GM12878 (cell line): ENCODE measurements around the gene ANTKMT. TPM values are rescaled to one million over a fixed set of nuclear protein-coding genes. Genes with fewer than 3 reads are reported as not detected.

Experiments
- ATAC-seq: fragments of 200-7000 bp; cut with Tn5 transposase; 3 replicates; pipeline ENCODE4 v1.9.1; 2020; ENCODE audit warnings: mild to moderate bottlenecking, moderate library complexity
- BruUV-seq: library from RNA; stranded (reverse); fragments of 400-500 nt; replicated peaks from 2 replicates; lab custom pipeline; 2021; lab: Mats Ljungman, UMichigan
- CTCF ChIA-PET: fragments of 300-600 bp; sonication (Branson Sonifier 250); formaldehyde crosslinking; extraction: SDS; loops from one replicate; lab custom pipeline; 2021; ENCODE audit warnings: inconsistent platforms; lab: Yijun Ruan, JAX
- POLR2A ChIA-PET: fragments of 350-600 bp; formaldehyde crosslinking; extraction: SDS; loops from one replicate; lab custom pipeline; 2021; ENCODE audit warnings: inconsistent platforms; lab: Charles Lee
- RAD21 ChIA-PET: fragments of 300-600 bp; sonication (Branson Sonifier 250); formaldehyde crosslinking; loops from one replicate; lab custom pipeline; 2023; ENCODE audit warnings: antibody characterized with exemption; ENCODE audit not compliant: unreplicated experiment; lab: Charles Lee
- SMC1A ChIA-PET: fragments of 300-600 bp; sonication (Branson Sonifier 250); formaldehyde crosslinking; loops from one replicate; lab custom pipeline; 2023; ENCODE audit not compliant: unreplicated experiment, uncharacterized antibody; lab: Charles Lee
- DNase-seq: peaks from one replicate; pipeline ENCODE4 v3.0.0-alpha.2; 2011; ENCODE audit warnings: low read depth, low spot score
- FAIRE-seq: peaks from 3 replicates; lab custom pipeline; 2011; peaks lifted over from hg19 to GRCh38; lab: Jason Lieb, UNC
- H2AFZ ChIP-seq: 2 replicates; pipeline ENCODE4 v1.6.0; 2011; ENCODE audit warnings: low read depth, low read length, control low read depth; ENCODE audit not compliant: control insufficient read depth
- H3K27ac ChIP-seq: 2 replicates; pipeline ENCODE4 v1.5.1; 2011; ENCODE audit warnings: control low read depth; ENCODE audit not compliant: control insufficient read depth, insufficient read depth
- H3K27me3 ChIP-seq, 2 experiments: replicated peaks in 1 of 2; 2 replicates each; pipeline versions ENCODE4 v1.6.0 to v1.6.1; 2011; ENCODE audit warnings: low read length in 1 of 2; ENCODE audit not compliant: control insufficient read depth in 2 of 2, insufficient read depth in 2 of 2
- H3K36me3 ChIP-seq, 2 experiments: 2 replicates each; pipeline ENCODE4 v1.5.1; 2011; ENCODE audit warnings: low read length in 1 of 2; ENCODE audit not compliant: control insufficient read depth in 2 of 2, insufficient read depth in 2 of 2
- H3K4me1 ChIP-seq: 2 replicates; pipeline ENCODE4 v1.6.1; 2011; ENCODE audit warnings: mild to moderate bottlenecking, low read length, moderate library complexity, mixed read lengths; ENCODE audit not compliant: control insufficient read depth, insufficient read depth
- H3K4me2 ChIP-seq: 2 replicates; pipeline ENCODE4 v1.6.0; 2011; ENCODE audit warnings: control low read depth; ENCODE audit not compliant: control insufficient read depth, insufficient read depth
- H3K4me3 ChIP-seq: fragments of 200-600 bp; sonication (generic); 2 replicates; pipeline ENCODE4 v1.5.1; 2016
- H3K79me2 ChIP-seq: 2 replicates; pipeline ENCODE4 v1.6.0; 2011; ENCODE audit warnings: low read length; ENCODE audit not compliant: control insufficient read depth, insufficient read depth
- H3K9ac ChIP-seq: 2 replicates; pipeline ENCODE4 v1.8.0; 2011; ENCODE audit warnings: low read length, control low read depth, mixed read lengths; ENCODE audit not compliant: control insufficient read depth, insufficient read depth
- H3K9me3 ChIP-seq: replicated peaks from 3 replicates; pipeline ENCODE4 v1.5.1; 2011; ENCODE audit warnings: mild to moderate bottlenecking, low read length; ENCODE audit not compliant: control insufficient read depth, insufficient read depth
- H4K20me1 ChIP-seq: 2 replicates; pipeline ENCODE4 v1.6.0; 2011; ENCODE audit not compliant: control insufficient read depth, insufficient read depth
- ATF7 ChIP-seq: fragments of 450-650 bp; IDR thresholded peaks from 2 replicates; pipeline ENCODE4 v1.6.1; 2016; ENCODE audit warnings: low read depth, mild to moderate bottlenecking
- GATAD2B ChIP-seq: fragments of 450-650 bp; conservative IDR thresholded peaks from 2 replicates; pipeline ENCODE4 v1.6.1; 2017; ENCODE audit warnings: low read depth, mild to moderate bottlenecking, moderate library complexity
- KLF5 ChIP-seq: fragments of 450-650 bp; IDR thresholded peaks from 2 replicates; pipeline ENCODE4 v1.6.1; 2014; ENCODE audit warnings: mild to moderate bottlenecking; ENCODE audit not compliant: partially characterized antibody
- LARP7 ChIP-seq: fragments of 450-650 bp; IDR thresholded peaks from 2 replicates; pipeline ENCODE4 v1.6.1; 2017; ENCODE audit warnings: mild to moderate bottlenecking
- NFIC ChIP-seq: IDR thresholded peaks from 2 replicates; pipeline ENCODE4 v1.6.1; 2012; ENCODE audit warnings: low read depth, mild to moderate bottlenecking, inconsistent platforms, low read length, moderate library complexity
- PAX5 ChIP-seq: IDR thresholded peaks from 2 replicates; pipeline ENCODE4 v1.6.1; 2011; ENCODE audit warnings: low read depth, low read length, borderline replicate concordance
- SIN3A ChIP-seq: IDR thresholded peaks from 2 replicates; pipeline ENCODE4 v1.6.1; 2012; ENCODE audit warnings: low read depth, low read length, improper control_type of control experiment
- SRF ChIP-seq, 2 experiments: IDR thresholded peaks; 2 replicates each; pipeline ENCODE4 v1.6.1; 2011; ENCODE audit warnings: low read depth in 2 of 2, low read length in 2 of 2, mild to moderate bottlenecking in 1 of 2, moderate library complexity in 1 of 2
- SUZ12 ChIP-seq: fragments of 200-600 bp; sonication (generic); IDR thresholded peaks from one replicate; pipeline ENCODE4 v1.6.1; 2018; ENCODE audit warnings: antibody characterized with exemption, mild to moderate bottlenecking; ENCODE audit not compliant: unreplicated experiment
- TAF1 ChIP-seq: IDR thresholded peaks from 2 replicates; pipeline ENCODE4 v1.6.1; 2011; ENCODE audit warnings: mild to moderate bottlenecking, low read depth, low read length, borderline replicate concordance
- TCF3 ChIP-seq: IDR thresholded peaks from 2 replicates; pipeline ENCODE4 v1.6.1; 2012; ENCODE audit warnings: low read depth, mild to moderate bottlenecking, low read length, borderline replicate concordance; ENCODE audit not compliant: insufficient read depth
- USF1 ChIP-seq: IDR thresholded peaks from 2 replicates; pipeline ENCODE4 v1.6.1; 2011; ENCODE audit warnings: borderline replicate concordance, low read depth, mild to moderate bottlenecking, moderate library complexity, mixed read lengths, low read length; ENCODE audit not compliant: insufficient read depth; ENCODE audit errors: extremely low read length
- YBX1 ChIP-seq: fragments of 450-650 bp; IDR thresholded peaks from 2 replicates; pipeline ENCODE4 v1.6.1; 2016; ENCODE audit warnings: antibody characterized with exemption
- YY1 ChIP-seq: IDR thresholded peaks from 2 replicates; pipeline ENCODE4 v1.6.1; 2011; ENCODE audit warnings: low read depth, mild to moderate bottlenecking, low read length
- ZNF384 ChIP-seq: IDR thresholded peaks from 2 replicates; pipeline ENCODE4 v1.6.1; 2012; ENCODE audit warnings: low read depth, mild to moderate bottlenecking, low read length, improper control_type of control experiment, borderline replicate concordance
- ZZZ3 ChIP-seq: IDR thresholded peaks from 2 replicates; pipeline ENCODE4 v1.6.1; 2011; ENCODE audit warnings: low read depth; ENCODE audit not compliant: control insufficient read depth, insufficient read length
- WGBS: methylation state at CpG from one replicate; pipeline ENCODE4 v1.1.6; 2016; ENCODE audit warnings: low lambda C conversion rate; ENCODE audit not compliant: insufficient replicate concordance, insufficient coverage; ENCODE audit errors: missing lambda C conversion rate; 5-methylcytosine and 5-hydroxymethylcytosine counted together
- in situ Hi-C: fragments of 300-500 bp; cut with MboI; formaldehyde crosslinking; loops from 9 replicates; pipeline ENCODE4 v1.14.3; 2018; ENCODE audit warnings: mixed read lengths
- intact Hi-C: fragments of 100-400 bp; cut with micrococcal nuclease; formaldehyde crosslinking; loops from one replicate; pipeline ENCODE4 v1.14.2; 2022; ENCODE audit not compliant: unreplicated experiment
- polyA plus RNA-seq, 11 experiments: library from polyadenylated mRNA; depleted of rRNA in 4 of 11; unstranded in 6 of 11; stranded (reverse) in 5 of 11; fragments of >200 nt; fragmentation: Nextera tagmentation in 4 of 11; fragmentation: Illumina TruSeq in 1 of 11; extraction: Ambion mirVana in 4 of 11; extraction: Trizol in 1 of 11; gene quantifications; 1 replicate in 1 of 11; 2 replicates in 10 of 11; pipeline versions ENCODE4 v1.2.1 to v1.2.3, GENCODE V29; 2011 to 2016; ENCODE audit warnings: inconsistent platforms in 2 of 11, missing spikeins in 2 of 11, low read depth in 1 of 11
- total RNA-seq, 4 experiments: library from RNA; depleted of rRNA in 3 of 4; stranded (reverse); fragments of >200 nt in 3 of 4; fragmentation: Illumina TruSeq in 1 of 4; extraction: Trizol in 1 of 4; gene quantifications; 2 replicates each; pipeline versions ENCODE4 v1.2.1 to v1.2.3, GENCODE V29; 2013 to 2021
- TF ChIP-seq, protein P1 (sequence below): fragments of 450-650 bp; IDR thresholded peaks from 2 replicates; pipeline ENCODE4 v1.6.1; 2017; ENCODE audit warnings: antibody characterized with exemption, mild to moderate bottlenecking, moderate library complexity
- TF ChIP-seq, protein P2 (sequence below): fragments of 450-650 bp; IDR thresholded peaks from 2 replicates; pipeline ENCODE4 v1.6.1; 2014; ENCODE audit warnings: mild to moderate bottlenecking

The ANTKMT gene
- total and polyA plus RNA-seq, 10 of the 15 experiments (the other 5 are each of a cell fraction or from before 2014, with no cell fraction given): 0.58 to 60.5 (median 25.8) TPM

- H3K9me3 ChIP-seq: no peaks in the 10 kb centered on the region
- peaks cover 6% of the 10 kb centered on the region; the same call in 1 of the 2 replicates for H4K20me1 ChIP-seq
- H3K27me3 ChIP-seq: no peaks in the 10 kb centered on the region
- peak overlapping the region; percentile 89 for H2AFZ ChIP-seq
- peak overlapping the region; percentile 92 for H3K4me2 ChIP-seq
- H3K9ac ChIP-seq: no peak overlapping the region
- ChIA-PET RAD21 (interaction anchor here (0.6 kb wide), 1 partner anchor 1042 kb away, joined by 4 read pairs; no protein-coding TSS in a partner anchor), CTCF (interaction anchor here (0.9 kb wide), 1 partner anchor 11 kb away, joined by 4 read pairs; the partner anchor contains the start of gene RHOT2), SMC1A (no interaction called here), POLR2A (no interaction called here)
- intact Hi-C loops: no loop called here
- H3K4me1 ChIP-seq: peaks cover 15% of the 10 kb centered on the region
- H3K36me3 ChIP-seq: peaks cover 6 to 7% of the 10 kb centered on the region in 2 experiments; a peak in 2 of 4 replicates
- no peak for FAIRE-seq
- H3K79me2 ChIP-seq: peaks cover 24% of the 10 kb centered on the region
- BruUV-seq: no TSS peak
- H3K4me3 ChIP-seq: peak overlapping the region; percentile 57
- no peak overlapping the region for H3K27ac ChIP-seq
- no peak for DNase-seq
- in situ Hi-C loops: no loop called here
- 23% methylated on average over 50 of the region's 52 CpGs for WGBS
- peak; percentile 18 for ATAC-seq
- no peak for TF ChIP-seq ZNF384
- no peak for TF ChIP-seq NFIC
- TF ChIP-seq YBX1: no peak
- TF ChIP-seq, protein P1, sequence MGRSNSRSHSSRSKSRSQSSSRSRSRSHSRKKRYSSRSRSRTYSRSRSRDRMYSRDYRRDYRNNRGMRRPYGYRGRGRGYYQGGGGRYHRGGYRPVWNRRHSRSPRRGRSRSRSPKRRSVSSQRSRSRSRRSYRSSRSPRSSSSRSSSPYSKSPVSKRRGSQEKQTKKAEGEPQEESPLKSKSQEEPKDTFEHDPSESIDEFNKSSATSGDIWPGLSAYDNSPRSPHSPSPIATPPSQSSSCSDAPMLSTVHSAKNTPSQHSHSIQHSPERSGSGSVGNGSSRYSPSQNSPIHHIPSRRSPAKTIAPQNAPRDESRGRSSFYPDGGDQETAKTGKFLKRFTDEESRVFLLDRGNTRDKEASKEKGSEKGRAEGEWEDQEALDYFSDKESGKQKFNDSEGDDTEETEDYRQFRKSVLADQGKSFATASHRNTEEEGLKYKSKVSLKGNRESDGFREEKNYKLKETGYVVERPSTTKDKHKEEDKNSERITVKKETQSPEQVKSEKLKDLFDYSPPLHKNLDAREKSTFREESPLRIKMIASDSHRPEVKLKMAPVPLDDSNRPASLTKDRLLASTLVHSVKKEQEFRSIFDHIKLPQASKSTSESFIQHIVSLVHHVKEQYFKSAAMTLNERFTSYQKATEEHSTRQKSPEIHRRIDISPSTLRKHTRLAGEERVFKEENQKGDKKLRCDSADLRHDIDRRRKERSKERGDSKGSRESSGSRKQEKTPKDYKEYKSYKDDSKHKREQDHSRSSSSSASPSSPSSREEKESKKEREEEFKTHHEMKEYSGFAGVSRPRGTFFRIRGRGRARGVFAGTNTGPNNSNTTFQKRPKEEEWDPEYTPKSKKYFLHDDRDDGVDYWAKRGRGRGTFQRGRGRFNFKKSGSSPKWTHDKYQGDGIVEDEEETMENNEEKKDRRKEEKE: no peak
- no peak for TF ChIP-seq TCF3
- no peak for TF ChIP-seq ZZZ3
- TF ChIP-seq ATF7: no peak
- no peak for TF ChIP-seq SRF (IDR thresholded peaks at IDR 0.05; ENCODE audit: low read depth in 2 of 2, low read length in 2 of 2)
- TF ChIP-seq GATAD2B: peak; percentile 12; the same call in 1 of the 2 replicates
- TF ChIP-seq YY1: no peak
- 0 out of 2 replicates have a peak, but pooled peaks have one; percentile 10 for TF ChIP-seq LARP7
- no peak for TF ChIP-seq KLF5
- TF ChIP-seq SIN3A: no peak
- TF ChIP-seq PAX5: no peak
- no peak for TF ChIP-seq USF1
- TF ChIP-seq TAF1: no peak
- no peak for TF ChIP-seq SUZ12
- TF ChIP-seq, protein P2, sequence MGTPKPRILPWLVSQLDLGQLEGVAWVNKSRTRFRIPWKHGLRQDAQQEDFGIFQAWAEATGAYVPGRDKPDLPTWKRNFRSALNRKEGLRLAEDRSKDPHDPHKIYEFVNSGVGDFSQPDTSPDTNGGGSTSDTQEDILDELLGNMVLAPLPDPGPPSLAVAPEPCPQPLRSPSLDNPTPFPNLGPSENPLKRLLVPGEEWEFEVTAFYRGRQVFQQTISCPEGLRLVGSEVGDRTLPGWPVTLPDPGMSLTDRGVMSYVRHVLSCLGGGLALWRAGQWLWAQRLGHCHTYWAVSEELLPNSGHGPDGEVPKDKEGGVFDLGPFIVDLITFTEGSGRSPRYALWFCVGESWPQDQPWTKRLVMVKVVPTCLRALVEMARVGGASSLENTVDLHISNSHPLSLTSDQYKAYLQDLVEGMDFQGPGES: no peak
Measured at GRCh38 chr16:678858-679813, 41.8 kb upstream of the ANTKMT start.
